ENCODE measurements around the gene RBL2. TPM values are rescaled to one million over a fixed set of nuclear protein-coding genes. Genes with fewer than 3 reads are reported as not detected.

The RBL2 gene
- total and polyA plus RNA-seq, 2 of the 13 experiments (the other 11 are each of a cell fraction or from before 2014, with no cell fraction given), result 41.2 to 60.9 TPM

DNA sequence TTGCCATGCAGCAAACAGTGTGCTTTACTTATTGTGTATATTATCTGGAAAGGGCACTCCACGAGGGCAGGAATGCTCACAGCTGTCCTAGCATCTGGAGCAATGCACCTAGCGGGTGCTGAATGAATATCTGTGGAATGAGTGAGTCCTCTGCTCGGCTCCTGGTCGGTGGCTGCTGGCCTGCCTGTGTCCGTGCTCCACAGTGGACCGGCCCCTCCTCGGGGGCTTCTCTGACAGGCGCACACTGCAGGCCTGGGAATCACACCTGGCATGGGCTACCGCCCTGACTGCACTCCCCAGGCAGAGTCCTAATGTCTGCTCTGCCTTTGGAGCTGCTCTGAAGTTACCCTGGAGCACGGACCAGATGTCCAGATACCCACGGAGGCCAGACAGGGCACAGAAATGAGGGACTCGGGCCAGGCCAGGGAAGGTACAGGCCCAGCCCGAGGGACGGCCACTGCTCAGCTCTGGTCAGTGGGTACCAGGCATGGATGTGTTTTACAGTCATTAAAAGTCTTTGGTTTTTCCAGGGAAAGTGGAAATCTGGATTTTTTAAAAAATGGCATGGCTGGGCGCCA is 89.8 kb downstream of the RBL2 start (continued):
- TF ChIP-seq, protein P1, sequence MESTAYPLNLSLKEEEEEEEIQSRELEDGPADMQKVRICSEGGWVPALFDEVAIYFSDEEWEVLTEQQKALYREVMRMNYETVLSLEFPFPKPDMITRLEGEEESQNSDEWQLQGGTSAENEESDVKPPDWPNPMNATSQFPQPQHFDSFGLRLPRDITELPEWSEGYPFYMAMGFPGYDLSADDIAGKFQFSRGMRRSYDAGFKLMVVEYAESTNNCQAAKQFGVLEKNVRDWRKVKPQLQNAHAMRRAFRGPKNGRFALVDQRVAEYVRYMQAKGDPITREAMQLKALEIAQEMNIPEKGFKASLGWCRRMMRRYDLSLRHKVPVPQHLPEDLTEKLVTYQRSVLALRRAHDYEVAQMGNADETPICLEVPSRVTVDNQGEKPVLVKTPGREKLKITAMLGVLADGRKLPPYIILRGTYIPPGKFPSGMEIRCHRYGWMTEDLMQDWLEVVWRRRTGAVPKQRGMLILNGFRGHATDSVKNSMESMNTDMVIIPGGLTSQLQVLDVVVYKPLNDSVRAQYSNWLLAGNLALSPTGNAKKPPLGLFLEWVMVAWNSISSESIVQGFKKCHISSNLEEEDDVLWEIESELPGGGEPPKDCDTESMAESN (CRISPR knock-in tag; conservative IDR thresholded peaks at IDR 0.05), result 0 out of 2 replicates have a peak, but pooled peaks have one; percentile 31
- TF ChIP-seq, protein P2, sequence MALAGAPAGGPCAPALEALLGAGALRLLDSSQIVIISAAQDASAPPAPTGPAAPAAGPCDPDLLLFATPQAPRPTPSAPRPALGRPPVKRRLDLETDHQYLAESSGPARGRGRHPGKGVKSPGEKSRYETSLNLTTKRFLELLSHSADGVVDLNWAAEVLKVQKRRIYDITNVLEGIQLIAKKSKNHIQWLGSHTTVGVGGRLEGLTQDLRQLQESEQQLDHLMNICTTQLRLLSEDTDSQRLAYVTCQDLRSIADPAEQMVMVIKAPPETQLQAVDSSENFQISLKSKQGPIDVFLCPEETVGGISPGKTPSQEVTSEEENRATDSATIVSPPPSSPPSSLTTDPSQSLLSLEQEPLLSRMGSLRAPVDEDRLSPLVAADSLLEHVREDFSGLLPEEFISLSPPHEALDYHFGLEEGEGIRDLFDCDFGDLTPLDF (CRISPR knock-in tag; IDR thresholded peaks at IDR 0.05), result no peak
- TF ChIP-seq ZNF737 (CRISPR knock-in tag; IDR thresholded peaks at IDR 0.05; ENCODE audit: borderline replicate concordance) (no peak), ZNF572 (CRISPR knock-in tag; IDR thresholded peaks at IDR 0.05) (0 out of 2 replicates have a peak, but pooled peaks have one; percentile 60)

DNA sequence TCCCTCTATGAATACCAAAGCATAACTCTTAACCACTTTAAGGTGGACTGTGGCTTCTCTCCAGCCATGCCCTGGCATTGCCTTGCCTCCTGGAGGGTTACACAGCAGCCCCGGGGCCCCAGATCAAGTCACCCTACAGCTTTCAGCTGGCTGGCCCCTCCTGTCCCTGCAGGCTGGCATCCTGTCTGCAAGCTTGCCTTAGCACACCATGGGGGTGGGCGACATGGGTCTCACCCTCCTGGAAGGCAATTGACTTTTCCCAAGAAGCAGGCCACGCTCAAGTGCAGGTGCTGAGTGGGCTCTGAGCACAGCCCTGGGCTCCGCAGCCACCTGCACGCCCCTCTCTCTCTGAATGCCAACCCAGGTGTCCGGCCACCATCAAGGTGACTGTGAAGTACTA is 94.5 kb downstream of the RBL2 start:
- WGBS (ENCODE audit: low lambda C conversion rate), result 71% methylated on average over 4 of the region's 6 CpGs
- DNase-seq (ENCODE audit: low spot score), result no peak
- no peak for FAIRE-seq
- H3K4me3 ChIP-seq (replicated peaks in 1 of 3; ENCODE audit: insufficient read depth in 1 of 3, low read depth in 2 of 3, low read length in 3 of 3), result no peak overlapping the region
- BruUV-seq (replicated peaks), result no TSS peak
- H3K27me3 ChIP-seq (ENCODE audit: control insufficient read depth in 1 of 2, insufficient read depth in 2 of 2, low read length in 2 of 2), result no peaks in the 10 kb centered on the region; a peak in 3 of 5 replicates
- H3K4me1 ChIP-seq (ENCODE audit: insufficient read depth, low read length), result peaks cover 16% of the 10 kb centered on the region
- ChIA-PET CTCF (ENCODE audit: low intra/inter-chr PET ratio, low total read pairs) (no interaction called here), POLR2A (interaction anchor here (2.0 kb wide), 1 partner anchor 26 kb away, joined by 6 read pairs; the partner anchor contains the start of gene AKTIP)
- no peak overlapping the region for H3K4me2 ChIP-seq (ENCODE audit: low read depth, low read length)
- no peak overlapping the region for H2AFZ ChIP-seq (ENCODE audit: low read length)
- H3K9ac ChIP-seq (ENCODE audit: insufficient read depth, low read depth, low read length), result no peak overlapping the region
- H4K20me1 ChIP-seq (ENCODE audit: insufficient read depth, low read length), result no peaks in the 10 kb centered on the region
- in situ Hi-C loops (cut with HindIII; ENCODE audit: extremely low pct_ligation_motif_present, low pct_unique_long_range_greater_than_20kb), result no loop called here
- H3K27ac ChIP-seq (ENCODE audit: extremely low read length, insufficient read depth, low read length), result no peak overlapping the region
- ATAC-seq, result no peak
- no peaks in the 10 kb centered on the region for H3K9me3 ChIP-seq (ENCODE audit: low read length)
- H3K79me2 ChIP-seq (ENCODE audit: insufficient read depth, low read length), result no peaks in the 10 kb centered on the region
- intact Hi-C loops (cut with micrococcal nuclease; ENCODE audit: unreplicated experiment), result no loop called here
- H3K36me3 ChIP-seq (replicated peaks in 1 of 2; ENCODE audit: control insufficient read depth in 1 of 2, insufficient read depth in 2 of 2, low read length in 2 of 2), result no peaks in the 10 kb centered on the region
- no peak for TF ChIP-seq KDM5B (CRISPR knock-in tag; IDR thresholded peaks at IDR 0.05; ENCODE audit: borderline replicate concordance)
- TF ChIP-seq KLF6 (CRISPR knock-in tag; IDR thresholded peaks at IDR 0.05), result no peak
- no peak for TF ChIP-seq ETV5 (CRISPR knock-in tag; IDR thresholded peaks at IDR 0.05; ENCODE audit: borderline replicate concordance)
- TF ChIP-seq, protein P3, sequence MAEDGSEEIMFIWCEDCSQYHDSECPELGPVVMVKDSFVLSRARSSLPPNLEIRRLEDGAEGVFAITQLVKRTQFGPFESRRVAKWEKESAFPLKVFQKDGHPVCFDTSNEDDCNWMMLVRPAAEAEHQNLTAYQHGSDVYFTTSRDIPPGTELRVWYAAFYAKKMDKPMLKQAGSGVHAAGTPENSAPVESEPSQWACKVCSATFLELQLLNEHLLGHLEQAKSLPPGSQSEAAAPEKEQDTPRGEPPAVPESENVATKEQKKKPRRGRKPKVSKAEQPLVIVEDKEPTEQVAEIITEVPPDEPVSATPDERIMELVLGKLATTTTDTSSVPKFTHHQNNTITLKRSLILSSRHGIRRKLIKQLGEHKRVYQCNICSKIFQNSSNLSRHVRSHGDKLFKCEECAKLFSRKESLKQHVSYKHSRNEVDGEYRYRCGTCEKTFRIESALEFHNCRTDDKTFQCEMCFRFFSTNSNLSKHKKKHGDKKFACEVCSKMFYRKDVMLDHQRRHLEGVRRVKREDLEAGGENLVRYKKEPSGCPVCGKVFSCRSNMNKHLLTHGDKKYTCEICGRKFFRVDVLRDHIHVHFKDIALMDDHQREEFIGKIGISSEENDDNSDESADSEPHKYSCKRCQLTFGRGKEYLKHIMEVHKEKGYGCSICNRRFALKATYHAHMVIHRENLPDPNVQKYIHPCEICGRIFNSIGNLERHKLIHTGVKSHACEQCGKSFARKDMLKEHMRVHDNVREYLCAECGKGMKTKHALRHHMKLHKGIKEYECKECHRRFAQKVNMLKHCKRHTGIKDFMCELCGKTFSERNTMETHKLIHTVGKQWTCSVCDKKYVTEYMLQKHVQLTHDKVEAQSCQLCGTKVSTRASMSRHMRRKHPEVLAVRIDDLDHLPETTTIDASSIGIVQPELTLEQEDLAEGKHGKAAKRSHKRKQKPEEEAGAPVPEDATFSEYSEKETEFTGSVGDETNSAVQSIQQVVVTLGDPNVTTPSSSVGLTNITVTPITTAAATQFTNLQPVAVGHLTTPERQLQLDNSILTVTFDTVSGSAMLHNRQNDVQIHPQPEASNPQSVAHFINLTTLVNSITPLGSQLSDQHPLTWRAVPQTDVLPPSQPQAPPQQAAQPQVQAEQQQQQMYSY (CRISPR knock-in tag; IDR thresholded peaks at IDR 0.05), result no peak
- TF ChIP-seq SNRNP70 (IDR thresholded peaks at IDR 0.05; ENCODE audit: low read depth, low read length), result no peak
- no peak for TF ChIP-seq ZSCAN20 (CRISPR knock-in tag; IDR thresholded peaks at IDR 0.05; ENCODE audit: borderline replicate concordance)
- no peak for TF ChIP-seq RFX3 (CRISPR knock-in tag; IDR thresholded peaks at IDR 0.05)
- TF ChIP-seq ZFP82 (CRISPR knock-in tag; IDR thresholded peaks at IDR 0.05; ENCODE audit: borderline replicate concordance), result no peak
- no peak for TF ChIP-seq NRL (CRISPR knock-in tag; IDR thresholded peaks at IDR 0.05; ENCODE audit: borderline replicate concordance)
- TF ChIP-seq, protein P4, sequence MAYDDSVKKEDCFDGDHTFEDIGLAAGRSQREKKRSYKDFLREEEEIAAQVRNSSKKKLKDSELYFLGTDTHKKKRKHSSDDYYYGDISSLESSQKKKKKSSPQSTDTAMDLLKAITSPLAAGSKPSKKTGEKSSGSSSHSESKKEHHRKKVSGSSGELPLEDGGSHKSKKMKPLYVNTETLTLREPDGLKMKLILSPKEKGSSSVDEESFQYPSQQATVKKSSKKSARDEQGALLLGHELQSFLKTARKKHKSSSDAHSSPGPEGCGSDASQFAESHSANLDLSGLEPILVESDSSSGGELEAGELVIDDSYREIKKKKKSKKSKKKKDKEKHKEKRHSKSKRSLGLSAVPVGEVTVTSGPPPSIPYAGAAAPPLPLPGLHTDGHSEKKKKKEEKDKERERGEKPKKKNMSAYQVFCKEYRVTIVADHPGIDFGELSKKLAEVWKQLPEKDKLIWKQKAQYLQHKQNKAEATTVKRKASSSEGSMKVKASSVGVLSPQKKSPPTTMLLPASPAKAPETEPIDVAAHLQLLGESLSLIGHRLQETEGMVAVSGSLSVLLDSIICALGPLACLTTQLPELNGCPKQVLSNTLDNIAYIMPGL (CRISPR knock-in tag; IDR thresholded peaks at IDR 0.05; ENCODE audit: borderline replicate concordance in 1 of 2, low read depth in 1 of 2), result no peak

Data from HepG2 (cell line).